Stomach (tissue), 4 donors: ENCODE results near the gene LRP1B.

Experiments used
- POLR2A ChIP-seq, 4 donors: fragments of 450-650 bp; IDR thresholded peaks; one replicate each; pipeline ENCODE4 v1.6.1; 2016; ENCODE audit warnings: antibody characterized with exemption in 4 of 4, control low read depth in 2 of 4, mild to moderate bottlenecking in 1 of 4, moderate library complexity in 1 of 4
- TF ChIP-seq, protein P1 (sequence below), 7 experiments: fragments of 450-650 bp in 4 of 7; fragments of 200-600 bp in 3 of 7; sonication (generic) in 3 of 7; IDR thresholded peaks; one replicate each; pipeline ENCODE4 v1.5.1; 2016 to 2019; ENCODE audit warnings: antibody characterized with exemption in 7 of 7, control low read depth in 2 of 7, mild to moderate bottlenecking in 1 of 7

DNA sequence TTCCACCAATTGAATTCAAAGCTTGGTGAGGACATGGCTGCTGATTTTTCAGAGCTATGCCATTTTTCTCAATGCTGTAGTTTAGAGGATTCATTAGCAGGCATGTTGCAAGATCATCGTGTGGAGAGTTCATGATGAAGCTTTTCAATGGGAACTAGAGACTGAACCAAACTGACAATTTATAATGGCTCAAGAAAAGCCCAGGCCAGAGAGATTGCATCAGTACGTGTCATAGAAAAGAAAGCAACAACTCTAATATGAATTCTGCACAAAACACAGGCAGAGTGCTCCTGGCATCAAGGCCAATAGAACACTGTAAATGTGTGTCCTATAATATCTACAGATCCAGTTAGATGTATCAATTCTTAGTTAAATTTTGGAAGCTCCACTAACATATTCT is 477.6 kb downstream of the LRP1B start:
- no peak for TF ChIP-seq POLR2A (IDR thresholded peaks at IDR 0.05)
- TF ChIP-seq, protein P1, sequence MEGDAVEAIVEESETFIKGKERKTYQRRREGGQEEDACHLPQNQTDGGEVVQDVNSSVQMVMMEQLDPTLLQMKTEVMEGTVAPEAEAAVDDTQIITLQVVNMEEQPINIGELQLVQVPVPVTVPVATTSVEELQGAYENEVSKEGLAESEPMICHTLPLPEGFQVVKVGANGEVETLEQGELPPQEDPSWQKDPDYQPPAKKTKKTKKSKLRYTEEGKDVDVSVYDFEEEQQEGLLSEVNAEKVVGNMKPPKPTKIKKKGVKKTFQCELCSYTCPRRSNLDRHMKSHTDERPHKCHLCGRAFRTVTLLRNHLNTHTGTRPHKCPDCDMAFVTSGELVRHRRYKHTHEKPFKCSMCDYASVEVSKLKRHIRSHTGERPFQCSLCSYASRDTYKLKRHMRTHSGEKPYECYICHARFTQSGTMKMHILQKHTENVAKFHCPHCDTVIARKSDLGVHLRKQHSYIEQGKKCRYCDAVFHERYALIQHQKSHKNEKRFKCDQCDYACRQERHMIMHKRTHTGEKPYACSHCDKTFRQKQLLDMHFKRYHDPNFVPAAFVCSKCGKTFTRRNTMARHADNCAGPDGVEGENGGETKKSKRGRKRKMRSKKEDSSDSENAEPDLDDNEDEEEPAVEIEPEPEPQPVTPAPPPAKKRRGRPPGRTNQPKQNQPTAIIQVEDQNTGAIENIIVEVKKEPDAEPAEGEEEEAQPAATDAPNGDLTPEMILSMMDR (IDR thresholded peaks at IDR 0.05) = no peak
